HUES48 (cell line): ENCODE data around the gene WSCD1.

Source experiments
- H3K27ac ChIP-seq: one replicate; pipeline ENCODE4 v1.7.0; 2013; ENCODE audit warnings: low read depth, low read length, inconsistent platforms
- H3K27me3 ChIP-seq: 2 replicates; pipeline ENCODE4 v1.6.1; 2013; ENCODE audit warnings: mild to moderate bottlenecking, low read length; ENCODE audit not compliant: control insufficient read depth, insufficient read depth
- H3K36me3 ChIP-seq: 2 replicates; pipeline ENCODE4 v1.6.1; 2013; ENCODE audit warnings: low read length; ENCODE audit not compliant: control insufficient read depth, insufficient read depth
- H3K4me1 ChIP-seq: 2 replicates; pipeline ENCODE4 v1.6.1; 2013; ENCODE audit warnings: mild to moderate bottlenecking, low read length; ENCODE audit not compliant: control insufficient read depth, insufficient read depth
- H3K4me3 ChIP-seq: 2 replicates; pipeline ENCODE4 v1.5.1; 2013; ENCODE audit warnings: mild to moderate bottlenecking, low read depth, low read length
- H3K9ac ChIP-seq: 2 replicates; pipeline ENCODE4 v1.6.1; 2013; ENCODE audit warnings: mild to moderate bottlenecking, low read depth, low read length, moderate library complexity
- H3K9me3 ChIP-seq: 2 replicates; pipeline ENCODE4 v1.6.1; 2013; ENCODE audit warnings: low read length; ENCODE audit not compliant: control insufficient read depth, insufficient read depth

WSCD1 gene

DNA sequence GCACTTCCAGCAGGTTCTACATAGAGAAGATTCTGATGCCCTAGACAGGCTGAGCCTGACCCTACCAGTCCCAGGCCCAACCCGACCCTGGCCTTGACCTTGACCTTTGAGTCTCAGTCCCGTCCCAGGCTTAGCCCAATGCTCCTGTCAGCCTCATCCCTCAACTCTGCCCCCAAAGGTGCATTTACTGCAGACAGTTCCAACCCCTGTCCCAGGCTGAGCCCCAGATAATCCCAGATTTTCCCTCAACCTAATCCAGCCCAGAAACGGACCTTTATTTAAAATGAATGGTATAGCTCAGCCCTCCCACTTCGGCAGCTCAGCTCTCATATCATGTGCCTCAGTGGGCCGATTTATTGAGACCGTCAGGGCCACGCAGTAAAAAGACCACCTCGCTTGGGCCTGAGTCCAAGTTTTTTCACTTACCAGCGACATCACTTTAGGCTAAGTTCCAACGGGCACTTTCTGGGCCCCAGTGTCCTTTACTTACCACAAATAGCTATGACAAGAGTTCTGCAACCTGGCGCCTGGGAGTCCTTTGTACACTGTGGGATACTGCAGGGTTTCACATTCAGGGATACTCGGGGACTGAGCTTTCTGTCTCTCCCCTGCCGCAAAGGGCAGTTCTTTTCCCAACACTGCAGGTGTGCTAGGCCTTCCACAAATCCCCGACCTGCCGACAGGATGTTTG is 89.5 kb downstream of the WSCD1 start:
- Histone ChIP-seq H3K4me3 (no peak overlapping the region), H3K36me3 (no peaks in the 10 kb centered on the region), H3K9me3 (no peaks in the 10 kb centered on the region), H3K4me1 (peaks cover 24% of the 10 kb centered on the region), H3K27me3 (no peaks in the 10 kb centered on the region; the same call in 1 of the 2 replicates), H3K9ac (no peak overlapping the region), H3K27ac (no peak overlapping the region)

DNA sequence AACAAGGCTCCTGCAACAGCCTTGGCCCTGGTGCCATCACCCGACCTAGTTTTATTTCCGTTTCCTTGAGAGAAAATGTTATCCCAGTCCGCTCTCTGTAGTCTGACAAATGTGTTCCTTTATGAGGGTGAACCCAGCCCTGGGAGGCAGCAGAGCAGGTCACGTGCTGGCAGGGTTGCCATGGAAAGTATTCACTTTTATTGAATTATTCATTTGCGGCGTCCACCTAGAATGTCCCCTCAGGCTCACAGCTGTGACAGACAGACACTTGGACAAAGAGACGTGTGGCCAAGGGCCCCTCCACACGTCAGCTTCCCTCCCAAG is 90.0 kb downstream of the WSCD1 start:
- no peak overlapping the region for H3K9ac ChIP-seq
- no peaks in the 10 kb centered on the region; the same call in 1 of the 2 replicates for H3K27me3 ChIP-seq

DNA sequence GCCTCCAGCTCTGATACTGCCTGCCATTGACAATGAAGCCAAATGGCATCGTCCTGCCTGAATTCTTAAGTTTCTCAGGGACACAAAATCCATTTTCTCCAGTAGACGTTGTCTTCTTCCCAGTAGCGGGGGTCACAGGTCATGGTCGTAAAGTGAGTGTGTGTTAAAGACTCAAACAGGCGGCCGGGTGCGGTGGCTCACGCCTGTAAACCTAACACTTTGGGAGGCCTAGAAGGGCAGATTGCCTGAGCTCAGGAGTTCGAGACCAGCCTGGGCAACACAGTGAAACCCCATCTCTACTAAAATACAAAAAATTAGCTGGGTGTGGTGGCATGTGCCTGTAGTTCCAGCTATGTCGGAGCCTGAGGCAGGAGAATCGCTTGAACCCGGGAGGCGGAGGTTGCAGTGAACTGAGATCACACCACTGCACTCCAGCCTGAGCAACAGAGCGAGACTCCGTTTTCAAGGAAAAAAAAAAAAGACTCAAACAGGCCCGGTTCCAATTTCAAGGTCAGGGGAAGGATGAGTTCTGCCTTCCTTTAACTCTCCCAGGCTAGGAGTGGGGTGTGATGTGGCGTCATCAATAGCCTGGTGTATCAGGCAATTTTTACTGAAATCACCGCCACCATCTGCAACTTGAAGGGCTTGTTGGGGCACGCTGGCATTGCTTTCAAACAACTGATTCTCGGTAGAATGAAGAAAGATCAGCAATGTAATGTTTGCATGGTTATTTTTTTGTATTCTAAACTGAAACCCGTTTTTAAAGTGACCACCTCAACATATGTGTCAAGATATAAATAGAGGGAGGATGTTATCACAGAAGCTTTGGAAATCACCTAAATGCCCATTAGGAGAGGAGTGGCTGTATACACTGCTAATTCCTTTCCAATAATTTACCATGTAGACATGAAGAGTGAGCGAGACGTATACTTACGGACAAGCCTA is 91.0 kb downstream of the WSCD1 start:
- Histone ChIP-seq H3K27me3 (no peaks in the 10 kb centered on the region; the same call in 1 of the 2 replicates), H3K4me1 (peaks cover 24% of the 10 kb centered on the region), H3K4me3 (no peak overlapping the region), H3K27ac (no peak overlapping the region), H3K36me3 (no peaks in the 10 kb centered on the region), H3K9ac (no peak overlapping the region), H3K9me3 (no peaks in the 10 kb centered on the region)

More for the DNA sequence above, 90.0 kb downstream of the WSCD1 start:
- Histone ChIP-seq H3K9me3 (no peaks in the 10 kb centered on the region), H3K4me3 (no peak overlapping the region), H3K27ac (no peak overlapping the region), H3K4me1 (peaks cover 24% of the 10 kb centered on the region), H3K36me3 (no peaks in the 10 kb centered on the region)

DNA sequence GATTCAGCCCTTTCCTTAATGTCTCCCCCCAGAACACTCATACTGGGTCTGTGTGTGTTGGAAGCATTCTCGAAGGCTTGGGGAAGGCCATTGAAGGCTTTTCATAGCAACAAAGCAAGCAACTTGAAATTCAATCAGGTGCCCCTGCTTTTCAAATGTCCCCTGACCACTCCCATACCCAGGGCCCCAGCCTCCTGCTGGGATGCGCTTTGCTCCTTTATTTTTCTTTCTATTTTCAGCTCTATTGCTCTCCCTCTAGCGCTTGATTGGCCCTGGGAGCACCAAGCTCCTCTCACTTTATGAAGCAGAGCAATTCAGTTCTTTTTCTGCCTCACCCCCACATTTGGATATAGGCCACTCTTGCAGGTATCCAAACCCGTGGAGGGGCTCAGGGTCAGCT is 92.0 kb downstream of the WSCD1 start:
- Histone ChIP-seq H3K36me3 (no peaks in the 10 kb centered on the region), H3K4me1 (peaks cover 24% of the 10 kb centered on the region), H3K9ac (peak overlapping the region; percentile 46; the same call in 1 of the 2 replicates), H3K9me3 (no peaks in the 10 kb centered on the region), H3K27ac (peak overlapping the region; percentile 79), H3K27me3 (no peaks in the 10 kb centered on the region; the same call in 1 of the 2 replicates), H3K4me3 (peak overlapping the region; percentile 44)

DNA sequence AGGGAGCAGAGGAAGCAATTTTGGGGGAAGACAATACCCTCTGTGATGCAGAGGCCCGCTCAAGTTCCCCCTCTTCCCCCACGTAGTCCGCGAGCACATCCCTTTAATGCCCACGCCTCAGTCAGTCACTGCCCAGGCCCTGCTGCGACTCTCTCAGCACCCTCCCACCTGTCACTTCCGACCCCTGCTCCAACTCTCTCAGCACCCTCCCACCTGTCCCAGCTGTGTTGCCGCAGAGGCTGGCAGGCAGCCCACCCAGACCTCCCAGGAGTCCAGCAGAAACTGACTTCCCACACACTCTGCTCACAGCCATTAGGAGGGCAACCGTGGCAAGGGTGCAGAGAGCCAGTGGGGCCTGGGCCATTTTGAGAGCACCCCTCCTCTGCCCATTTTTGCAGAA is 92.7 kb downstream of the WSCD1 start:
- H3K9ac ChIP-seq: no peak overlapping the region

DNA sequence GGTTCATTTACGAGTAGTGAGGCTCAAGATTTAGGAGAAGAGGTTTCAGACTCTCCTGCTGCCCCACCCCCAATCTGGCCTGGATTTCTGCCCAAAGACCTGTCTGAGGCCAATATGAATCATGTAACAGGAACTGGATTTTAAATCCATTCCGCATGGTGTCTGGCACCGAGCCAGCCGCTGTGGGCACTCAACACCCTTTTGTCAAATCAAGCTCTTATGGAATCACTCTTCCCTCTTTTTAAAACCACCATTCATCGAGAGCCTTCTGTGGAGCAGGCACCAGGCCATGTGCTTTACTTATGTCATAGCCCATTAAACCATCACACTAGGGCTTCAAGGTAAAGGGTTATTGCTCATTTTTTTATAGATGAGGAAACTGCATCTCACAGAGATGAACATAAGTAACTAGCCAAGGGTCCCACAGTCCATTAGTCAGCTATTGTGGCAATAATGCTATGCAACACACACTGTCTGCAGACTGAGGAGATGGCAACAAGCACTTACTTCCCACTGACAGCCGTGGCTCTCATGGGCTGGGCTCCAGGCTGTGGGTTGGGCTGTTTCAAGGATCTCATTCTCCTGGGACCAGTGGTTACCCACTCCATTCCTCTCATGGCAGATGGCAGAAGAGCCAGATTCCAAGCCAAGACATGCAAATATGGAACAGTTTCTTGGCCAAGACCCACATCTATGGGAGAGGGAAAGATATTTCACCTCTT is 93.6 kb downstream of the WSCD1 start:
- no peak overlapping the region for H3K27ac ChIP-seq
- peaks cover 24% of the 10 kb centered on the region for H3K4me1 ChIP-seq
- H3K9ac ChIP-seq: no peak overlapping the region
- H3K9me3 ChIP-seq: no peaks in the 10 kb centered on the region
- H3K27me3 ChIP-seq: no peaks in the 10 kb centered on the region; the same call in 1 of the 2 replicates
- no peak overlapping the region for H3K4me3 ChIP-seq
- no peaks in the 10 kb centered on the region for H3K36me3 ChIP-seq

More for the DNA sequence above, 92.7 kb downstream of the WSCD1 start:
- no peaks in the 10 kb centered on the region for H3K36me3 ChIP-seq
- H3K4me3 ChIP-seq: no peak overlapping the region
- no peaks in the 10 kb centered on the region; the same call in 1 of the 2 replicates for H3K27me3 ChIP-seq
- peaks cover 24% of the 10 kb centered on the region for H3K4me1 ChIP-seq
- H3K27ac ChIP-seq: no peak overlapping the region
- no peaks in the 10 kb centered on the region for H3K9me3 ChIP-seq

DNA sequence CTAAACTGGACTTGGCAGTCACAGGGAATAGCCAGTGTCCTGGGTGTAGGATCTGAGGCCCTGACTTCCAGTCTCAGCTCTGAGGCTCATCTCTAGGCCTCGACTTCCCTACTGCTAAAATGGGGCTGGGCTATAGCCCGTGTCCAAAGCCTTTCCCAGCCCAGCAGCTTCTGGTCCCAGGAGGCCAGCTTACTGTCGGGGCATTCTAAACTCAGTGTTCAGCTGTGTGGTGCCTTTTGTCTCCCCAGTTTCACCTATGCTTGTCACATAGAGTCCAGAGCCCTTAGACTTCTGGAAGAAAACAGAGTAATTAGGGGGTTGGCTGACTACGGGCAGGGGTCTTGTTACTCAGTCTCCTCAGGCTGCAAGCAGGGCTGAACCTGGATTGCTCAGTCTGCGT is 94.8 kb downstream of the WSCD1 start:
- no peaks in the 10 kb centered on the region for H3K36me3 ChIP-seq
- H3K4me1 ChIP-seq: peaks cover 24% of the 10 kb centered on the region
- no peak overlapping the region for H3K4me3 ChIP-seq
- no peak overlapping the region for H3K27ac ChIP-seq
- H3K9ac ChIP-seq: no peak overlapping the region
- no peaks in the 10 kb centered on the region for H3K9me3 ChIP-seq
- H3K27me3 ChIP-seq: no peaks in the 10 kb centered on the region; the same call in 1 of the 2 replicates

DNA sequence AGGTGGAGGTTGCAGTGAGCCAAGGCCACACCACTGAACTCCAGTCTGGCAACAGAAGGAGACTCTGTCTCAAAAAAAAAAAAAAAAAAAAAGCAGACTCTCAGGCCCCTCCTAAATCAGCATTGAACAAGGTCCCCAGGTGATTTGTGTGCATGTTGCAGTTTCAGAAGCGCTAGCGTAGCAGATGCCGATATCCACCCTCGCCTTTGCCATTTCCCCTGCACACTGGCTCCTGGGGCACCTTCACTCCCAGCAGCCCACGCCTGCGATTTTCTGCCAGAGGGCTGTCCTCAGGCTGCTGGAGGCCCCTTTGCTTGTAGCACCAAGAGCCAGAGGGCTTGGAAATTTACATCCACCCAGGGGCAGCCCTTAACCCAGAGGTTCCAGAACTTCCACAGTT is 95.6 kb downstream of the WSCD1 start:
- Histone ChIP-seq H3K9me3 (no peaks in the 10 kb centered on the region), H3K4me1 (peaks cover 24% of the 10 kb centered on the region), H3K27ac (no peak overlapping the region), H3K27me3 (no peaks in the 10 kb centered on the region; the same call in 1 of the 2 replicates), H3K4me3 (no peak overlapping the region), H3K9ac (no peak overlapping the region), H3K36me3 (no peaks in the 10 kb centered on the region)

DNA sequence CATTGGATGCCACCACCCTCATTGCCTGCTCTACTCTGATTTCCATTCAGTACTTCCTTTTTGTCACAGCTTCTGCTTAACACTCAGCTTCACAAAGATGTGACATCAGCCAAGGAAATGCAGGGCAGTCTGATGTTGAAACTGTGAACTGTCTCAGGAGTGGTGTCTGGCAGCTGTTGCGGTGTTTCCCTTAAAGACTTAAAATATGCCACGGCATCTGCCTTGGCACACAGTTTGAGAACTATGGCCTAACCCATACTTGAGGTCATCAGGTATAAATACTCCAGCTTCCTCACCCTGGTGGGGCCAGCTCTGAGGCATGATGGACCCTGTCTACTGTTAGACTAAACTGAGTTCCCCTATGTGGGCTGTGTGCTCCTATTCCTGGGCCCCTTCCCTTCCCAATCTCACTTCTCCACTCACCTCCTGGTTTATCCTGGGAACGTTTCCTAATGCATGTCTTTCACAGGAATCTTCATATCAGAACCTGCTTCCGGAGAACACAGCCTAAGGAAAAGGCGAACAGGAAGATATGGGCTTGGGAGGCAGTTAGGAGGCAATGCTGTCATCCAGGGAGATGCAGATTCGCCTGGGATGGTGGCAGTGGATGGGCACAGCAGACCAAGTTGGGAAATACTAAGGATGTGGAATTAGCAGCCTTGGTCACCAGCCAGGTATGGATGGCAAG is 96.5 kb downstream of the WSCD1 start:
- no peak overlapping the region for H3K4me3 ChIP-seq
- peaks cover 19% of the 10 kb centered on the region for H3K4me1 ChIP-seq
- no peaks in the 10 kb centered on the region; the same call in 1 of the 2 replicates for H3K27me3 ChIP-seq
- H3K27ac ChIP-seq: no peak overlapping the region
- no peaks in the 10 kb centered on the region for H3K36me3 ChIP-seq
- no peak overlapping the region for H3K9ac ChIP-seq
- H3K9me3 ChIP-seq: no peaks in the 10 kb centered on the region

DNA sequence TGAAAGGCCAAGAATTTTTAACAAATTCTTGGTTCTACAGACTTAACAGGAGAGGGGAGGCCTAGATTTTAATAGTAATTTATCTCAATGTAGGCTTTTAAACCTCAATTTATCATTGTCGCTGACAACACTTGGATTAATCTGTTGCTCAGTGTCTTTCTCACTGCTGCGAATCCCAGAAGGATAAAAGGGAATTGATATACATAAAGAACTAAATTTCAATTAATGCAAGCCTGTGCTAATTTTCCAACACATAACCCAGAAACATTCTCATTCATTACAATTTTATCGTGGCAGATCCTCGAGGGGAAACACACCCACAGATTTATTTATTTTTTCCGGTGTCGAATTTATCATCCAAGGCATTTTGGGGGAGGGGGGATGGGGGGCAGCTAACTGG is 98.1 kb downstream of the WSCD1 start:
- H3K9ac ChIP-seq: no peak overlapping the region
- no peak overlapping the region for H3K4me3 ChIP-seq
- no peaks in the 10 kb centered on the region for H3K9me3 ChIP-seq
- peaks cover 18% of the 10 kb centered on the region for H3K4me1 ChIP-seq
- no peaks in the 10 kb centered on the region for H3K36me3 ChIP-seq
- no peaks in the 10 kb centered on the region; the same call in 1 of the 2 replicates for H3K27me3 ChIP-seq
- no peak overlapping the region for H3K27ac ChIP-seq
